DLD1 (cell line): ENCODE measurements around the gene CASZ1.

ENCODE experiments used
- in situ Hi-C: cut with HindIII; loops from 2 replicates; pipeline ENCODE4 v1.10.0; 2017; ENCODE audit warnings: low sequenced_read_pairs

Gene CASZ1

GRCh38 chr1:10825592-10825991 lies 29.1 kb upstream of the CASZ1 start:
- in situ Hi-C loops: no loop called here

- in situ Hi-C loops: no loop called here
Observed at GRCh38 chr1:10824821-10825540, 28.5 kb upstream of the CASZ1 start.

- in situ Hi-C loops: no loop called here
Observed at GRCh38 chr1:10823000-10823401, 26.6 kb upstream of the CASZ1 start.

GRCh38 chr1:10821388-10821787 lies 24.9 kb upstream of the CASZ1 start:
- in situ Hi-C loops: no loop called here

- in situ Hi-C loops: no loop called here
Observed at GRCh38 chr1:10820422-10820821, 24.0 kb upstream of the CASZ1 start.

- in situ Hi-C loops: no loop called here
Observed at GRCh38 chr1:10819198-10819901, 22.9 kb upstream of the CASZ1 start.

- in situ Hi-C loops: no loop called here
Observed at GRCh38 chr1:10818262-10819197, 22.1 kb upstream of the CASZ1 start.

- in situ Hi-C loops: no loop called here
Observed at GRCh38 chr1:10816743-10817369, 20.4 kb upstream of the CASZ1 start.

GRCh38 chr1:10816233-10816632 lies 19.8 kb upstream of the CASZ1 start:
- in situ Hi-C loops: no loop called here

- in situ Hi-C loops: no loop called here
Observed at GRCh38 chr1:10815858-10816195, 19.4 kb upstream of the CASZ1 start.

GRCh38 chr1:10814976-10815857 lies 18.8 kb upstream of the CASZ1 start:
- in situ Hi-C loops: no loop called here

GRCh38 chr1:10814312-10814711 lies 17.9 kb upstream of the CASZ1 start:
- in situ Hi-C loops: no loop called here

- in situ Hi-C loops: no loop called here
Observed at GRCh38 chr1:10813799-10814198, 17.4 kb upstream of the CASZ1 start.

GRCh38 chr1:10812387-10812915 lies 16.0 kb upstream of the CASZ1 start:
- in situ Hi-C loops: no loop called here

- in situ Hi-C loops: no loop called here
Observed at GRCh38 chr1:10808441-10808840, 12.0 kb upstream of the CASZ1 start.

- in situ Hi-C loops: no loop called here
Observed at GRCh38 chr1:10806966-10807365, 10.5 kb upstream of the CASZ1 start.

- in situ Hi-C loops: no loop called here
Observed at GRCh38 chr1:10803971-10804820, 7.8 kb upstream of the CASZ1 start.

GRCh38 chr1:10802944-10803715 lies 6.7 kb upstream of the CASZ1 start:
- in situ Hi-C loops: no loop called here
